CD4-positive, alpha-beta T cell treated with Interleukin-6 at 100 ng/mL for 8 hours (primary cell): ENCODE data around the gene LINGO1.

ENCODE experiments used
- DNase-seq: peaks from one replicate; pipeline ENCODE4 v3.0.0-alpha.2; 2020; ENCODE audit warnings: mixed read lengths, low spot score

The LINGO1 gene

DNA sequence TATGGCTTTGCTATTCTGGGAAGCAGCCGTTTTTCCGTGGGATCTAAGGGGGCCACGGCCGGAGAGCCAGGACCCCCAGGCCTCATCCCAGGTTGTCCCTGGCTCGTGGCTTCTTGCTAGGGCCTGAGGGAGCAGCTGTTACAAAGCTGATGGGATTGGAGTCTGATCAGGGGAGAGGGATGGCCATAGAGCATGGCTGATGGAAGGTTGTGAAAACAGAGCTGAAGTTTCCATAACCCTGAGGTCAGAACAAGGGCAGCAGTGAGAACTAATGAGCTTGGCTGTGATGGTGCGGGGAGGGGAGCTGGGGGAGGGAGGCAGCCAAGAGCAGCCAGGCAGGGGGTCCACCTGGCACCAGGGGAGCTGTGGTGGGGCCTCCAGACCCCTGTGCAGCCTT lies 63.0 kb downstream of the LINGO1 start:
- no peak for DNase-seq

DNA sequence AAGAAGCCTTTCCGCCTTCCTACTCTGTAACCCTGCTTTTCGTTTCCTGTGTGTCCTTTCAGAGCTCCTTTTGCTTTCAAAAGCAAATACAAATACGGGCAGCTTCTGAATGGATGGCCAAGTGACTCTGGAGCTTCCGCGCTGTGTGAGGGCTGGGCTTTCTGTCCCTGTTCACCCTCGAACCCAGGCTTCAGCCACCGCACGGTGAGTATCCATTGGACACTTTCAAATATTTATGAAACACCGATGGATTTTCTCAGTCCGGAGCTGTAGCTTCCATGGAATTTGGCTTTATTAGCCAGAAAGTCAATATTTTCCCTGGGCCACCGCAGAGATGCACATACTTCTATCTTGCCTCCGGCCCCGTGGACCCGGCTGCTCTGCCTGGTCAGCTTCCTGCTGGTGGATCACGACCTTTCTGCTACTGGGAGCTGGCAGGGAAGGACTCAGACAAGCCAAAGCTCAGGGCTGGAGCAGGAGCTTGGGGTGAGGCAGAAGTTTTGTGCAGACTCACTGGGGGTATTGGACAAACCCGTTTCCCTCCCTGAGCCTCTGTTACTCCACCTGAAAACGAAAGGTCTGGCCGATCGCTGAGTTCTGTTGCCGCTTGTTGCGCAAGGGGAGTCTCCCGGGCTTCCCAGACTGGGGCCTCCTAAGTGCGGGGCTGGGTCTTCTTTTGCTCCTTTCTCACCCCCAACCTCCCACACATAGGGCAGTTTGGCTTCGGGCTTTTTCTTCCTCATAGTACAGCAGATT lies 63.6 kb downstream of the LINGO1 start:
- no peak for DNase-seq

DNA sequence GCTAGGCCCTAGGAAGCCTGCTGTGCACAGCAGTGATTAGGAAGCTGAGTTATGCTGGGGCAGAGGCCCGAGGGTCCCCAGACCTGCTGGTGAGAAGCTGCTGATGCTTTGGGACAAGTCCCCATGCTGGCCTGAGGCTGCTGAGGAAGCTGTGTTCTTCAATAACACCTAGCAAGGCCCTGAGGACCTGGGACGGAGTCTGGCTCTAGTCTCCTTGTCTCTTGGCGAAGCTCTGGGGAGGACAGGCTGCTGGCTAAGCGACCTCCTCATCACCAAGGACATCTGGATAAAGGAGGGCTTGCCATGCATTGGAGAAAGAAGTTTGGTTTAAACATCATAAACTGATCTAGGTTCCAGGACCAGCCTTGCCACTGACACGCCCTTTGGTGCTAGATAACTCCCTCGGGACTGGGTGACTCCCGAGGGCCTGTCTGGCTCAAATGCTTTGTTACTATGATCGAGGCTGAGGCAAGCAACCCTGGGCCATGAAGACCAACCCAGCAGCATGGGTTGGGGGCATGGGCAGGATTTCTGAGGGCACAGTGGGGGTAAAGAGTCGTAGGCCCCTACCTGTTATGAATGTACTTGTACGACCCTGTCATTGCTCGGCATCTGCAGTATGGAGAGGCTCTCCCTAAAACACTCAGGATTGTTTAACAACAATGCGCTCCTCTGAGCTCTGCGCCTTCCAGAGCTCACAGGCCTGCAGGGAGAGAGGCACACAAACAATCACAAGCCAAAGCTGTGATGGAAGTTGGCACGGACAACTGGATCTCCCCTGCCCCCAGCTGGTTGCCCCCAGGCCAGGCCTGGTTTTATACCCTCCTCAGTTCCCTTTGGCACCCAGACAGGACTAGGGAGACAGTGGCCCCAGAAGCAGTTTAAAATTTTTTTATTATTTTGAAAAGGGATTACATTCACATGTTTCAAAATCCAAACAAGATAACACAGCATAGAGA lies 64.4 kb downstream of the LINGO1 start:
- DNase-seq, result no peak

DNA sequence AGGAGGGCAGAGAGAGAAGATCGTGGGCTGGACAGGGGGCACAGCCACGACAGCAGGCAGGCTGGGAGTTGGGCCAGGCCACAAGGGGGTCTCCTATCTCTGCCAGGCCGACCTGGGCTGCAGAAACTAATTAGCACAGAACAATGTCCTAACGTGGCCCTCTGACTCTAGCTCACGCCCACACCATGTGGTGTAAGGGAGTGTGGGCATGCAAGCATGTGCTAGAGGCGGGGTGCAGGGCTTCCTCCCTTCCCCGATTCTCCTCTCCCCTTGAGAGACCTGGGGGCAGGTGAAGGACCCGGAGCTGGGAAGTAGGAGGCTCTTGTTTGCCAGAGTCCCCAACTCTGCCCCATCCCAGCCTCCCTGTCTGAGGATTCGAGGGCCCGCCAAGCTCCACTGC lies 65.5 kb downstream of the LINGO1 start:
- DNase-seq, result no peak

DNA sequence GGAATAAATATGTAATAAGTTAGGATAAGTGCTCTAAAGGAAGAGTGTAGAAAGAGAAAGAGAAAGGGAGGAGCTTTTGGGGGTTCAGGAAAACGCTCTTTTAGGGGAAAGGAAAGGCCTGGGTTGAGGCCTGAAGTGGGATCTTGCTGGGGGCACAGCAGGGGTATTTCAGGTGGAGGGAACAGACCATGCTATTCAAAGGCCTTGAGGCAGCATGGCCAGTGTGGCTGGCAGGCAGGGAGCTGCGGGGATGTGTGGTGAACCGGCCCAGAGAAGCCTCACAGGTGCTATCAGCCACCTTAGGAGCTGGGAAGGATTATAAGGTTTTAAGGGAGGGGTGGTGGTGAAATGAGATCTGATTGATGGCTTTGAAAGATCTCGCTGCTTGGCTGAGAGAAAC lies 66.6 kb downstream of the LINGO1 start:
- DNase-seq, result no peak

DNA sequence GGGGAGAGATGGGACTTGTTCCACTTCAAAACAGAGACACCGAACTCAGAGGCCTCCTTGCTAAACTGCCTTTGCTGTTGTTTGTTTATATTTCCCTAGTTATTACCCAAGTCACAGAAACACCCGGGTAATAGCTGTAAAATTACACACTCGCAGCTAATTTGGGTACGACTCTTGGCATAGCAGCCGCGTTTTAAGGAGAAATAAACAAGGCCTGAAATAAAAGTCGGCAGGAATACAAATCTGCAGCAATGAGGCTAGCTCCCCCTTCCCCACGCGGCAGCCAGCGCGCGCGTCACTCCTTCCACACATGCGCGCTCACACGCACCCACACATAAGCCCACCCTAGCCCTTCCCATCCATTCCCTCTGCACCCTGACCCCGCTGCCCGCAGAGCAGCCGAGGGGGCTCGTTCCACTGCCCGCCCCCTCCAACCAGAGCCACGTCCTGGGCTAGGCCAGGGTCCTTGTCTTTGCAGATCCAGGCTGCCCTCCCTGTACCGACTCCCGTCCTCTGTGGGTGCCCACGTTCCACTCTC lies 67.3 kb downstream of the LINGO1 start:
- no peak for DNase-seq

DNA sequence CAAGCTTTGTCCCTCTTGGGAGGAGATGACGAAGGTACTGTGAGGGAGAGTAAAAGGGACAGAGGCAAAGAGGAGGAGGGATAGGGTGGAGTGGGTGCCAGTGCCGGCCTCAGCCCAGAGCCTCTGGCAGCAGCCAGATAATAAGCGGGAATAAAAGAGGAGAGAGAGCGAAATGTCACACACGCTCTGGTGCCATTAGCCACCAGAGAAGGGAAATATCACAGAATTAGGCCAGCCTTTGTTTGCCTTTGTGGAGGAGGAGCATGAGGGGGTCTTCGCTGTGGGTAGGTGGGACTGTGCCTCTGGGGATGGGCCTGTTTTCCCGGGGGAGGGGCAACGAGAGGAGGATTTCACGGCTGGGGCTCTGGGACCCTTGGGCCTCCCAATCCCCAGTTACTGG lies 67.8 kb downstream of the LINGO1 start:
- no peak for DNase-seq

DNA sequence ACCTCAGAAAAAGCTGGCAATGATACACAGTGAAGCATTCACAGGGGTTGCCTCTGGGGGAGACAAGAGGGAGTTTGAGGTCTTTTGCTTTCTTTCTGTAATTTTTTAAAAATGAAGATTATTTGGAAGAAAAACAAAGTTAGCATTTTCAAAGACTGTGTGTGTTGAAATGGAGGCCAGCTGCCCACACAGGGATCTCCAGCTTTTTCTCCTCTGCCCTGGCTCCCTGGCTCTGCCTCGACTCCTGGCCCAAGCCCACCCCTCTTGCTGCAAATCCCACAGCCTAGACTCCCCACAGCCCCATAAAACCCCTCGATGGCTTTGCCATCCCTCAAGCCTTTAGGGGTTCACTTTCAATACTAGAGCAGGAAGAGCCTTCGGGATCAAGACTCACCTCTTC lies 68.4 kb downstream of the LINGO1 start:
- no peak for DNase-seq

DNA sequence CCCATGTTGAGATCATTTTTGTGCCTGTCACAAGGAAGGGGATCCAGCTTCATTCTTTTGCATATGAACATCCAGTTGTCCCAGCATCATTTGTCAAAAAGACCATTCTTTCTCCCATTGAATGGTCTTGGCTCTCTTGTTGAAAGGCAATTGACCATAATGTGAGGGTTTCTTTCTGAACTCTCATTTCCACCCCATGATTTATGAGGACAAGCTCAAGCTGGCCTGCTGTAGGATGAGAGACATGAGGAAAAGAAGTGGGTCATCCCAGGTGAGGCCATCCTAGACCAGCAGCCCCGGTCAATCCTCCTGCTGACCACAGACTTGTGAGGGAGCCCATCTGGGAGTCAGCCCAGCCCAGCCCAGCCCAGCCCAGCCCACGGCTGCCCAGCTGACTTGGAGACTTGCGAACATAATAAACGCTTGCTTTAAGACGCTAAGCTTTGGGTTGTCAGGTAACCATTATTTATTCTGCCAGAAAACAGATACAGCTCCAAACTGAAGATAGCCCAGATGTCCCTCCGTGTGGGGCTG lies 69.0 kb downstream of the LINGO1 start:
- DNase-seq, result no peak
